ENCODE measurements around the gene FTSJ3.
A peak's percentile ranks its signal among the peaks of the same experiment; 100 is the strongest.
"Not testable (repeated sequence)": the region's sequence is repeated elsewhere in the genome, so short reads cannot be mapped to it uniquely, and the experiment has no call there.

The FTSJ3 gene, protein sequence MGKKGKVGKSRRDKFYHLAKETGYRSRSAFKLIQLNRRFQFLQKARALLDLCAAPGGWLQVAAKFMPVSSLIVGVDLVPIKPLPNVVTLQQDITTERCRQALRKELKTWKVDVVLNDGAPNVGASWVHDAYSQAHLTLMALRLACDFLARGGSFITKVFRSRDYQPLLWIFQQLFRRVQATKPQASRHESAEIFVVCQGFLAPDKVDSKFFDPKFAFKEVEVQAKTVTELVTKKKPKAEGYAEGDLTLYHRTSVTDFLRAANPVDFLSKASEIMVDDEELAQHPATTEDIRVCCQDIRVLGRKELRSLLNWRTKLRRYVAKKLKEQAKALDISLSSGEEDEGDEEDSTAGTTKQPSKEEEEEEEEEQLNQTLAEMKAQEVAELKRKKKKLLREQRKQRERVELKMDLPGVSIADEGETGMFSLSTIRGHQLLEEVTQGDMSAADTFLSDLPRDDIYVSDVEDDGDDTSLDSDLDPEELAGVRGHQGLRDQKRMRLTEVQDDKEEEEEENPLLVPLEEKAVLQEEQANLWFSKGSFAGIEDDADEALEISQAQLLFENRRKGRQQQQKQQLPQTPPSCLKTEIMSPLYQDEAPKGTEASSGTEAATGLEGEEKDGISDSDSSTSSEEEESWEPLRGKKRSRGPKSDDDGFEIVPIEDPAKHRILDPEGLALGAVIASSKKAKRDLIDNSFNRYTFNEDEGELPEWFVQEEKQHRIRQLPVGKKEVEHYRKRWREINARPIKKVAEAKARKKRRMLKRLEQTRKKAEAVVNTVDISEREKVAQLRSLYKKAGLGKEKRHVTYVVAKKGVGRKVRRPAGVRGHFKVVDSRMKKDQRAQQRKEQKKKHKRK

DNA sequence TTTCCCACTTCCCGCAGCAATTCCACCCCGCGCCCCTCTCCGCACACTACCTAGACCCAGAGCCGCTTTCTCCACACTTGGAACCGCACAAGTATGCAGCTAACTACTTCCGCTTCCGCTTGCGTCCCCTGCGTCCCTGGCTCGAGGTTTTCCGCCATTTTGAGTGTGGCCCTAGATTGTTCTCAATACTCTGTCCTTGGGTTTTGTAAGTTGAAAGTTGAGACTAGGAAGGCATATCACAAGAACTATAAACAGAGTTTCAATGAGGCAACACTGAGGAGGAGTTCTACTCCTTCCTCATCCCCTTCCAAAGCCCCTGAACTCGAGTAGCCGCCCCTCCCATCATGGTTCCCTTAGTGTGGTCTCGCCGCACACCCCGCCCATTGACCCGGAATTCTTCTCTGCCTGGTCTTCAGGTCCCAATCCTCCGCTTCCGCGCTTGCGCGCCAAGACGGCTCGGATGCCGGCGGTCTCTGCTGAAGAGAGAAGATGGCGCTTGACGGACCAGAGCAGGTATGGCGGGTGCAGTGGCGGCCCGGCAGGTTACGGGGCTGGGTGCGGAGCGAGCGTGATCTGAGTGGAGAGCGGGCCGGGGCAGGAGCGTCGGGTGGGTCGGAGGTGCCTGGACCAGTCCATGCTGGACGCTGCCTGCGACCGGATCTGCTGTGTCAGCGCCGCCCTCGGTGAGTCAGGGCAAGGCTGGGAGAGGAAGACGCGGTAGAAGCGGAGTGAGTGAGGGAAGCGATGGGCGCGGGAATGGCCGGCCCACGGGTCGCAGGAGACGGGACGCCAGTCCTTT is at the start of gene FTSJ3, which contains the start of gene PSMC5:
Gene FTSJ3, minus strand, starts transcription at position 662 of the 799 bp plus-strand sequence. CDS start 761 bp downstream, outside the sequence.
Gene PSMC5, plus strand, starts transcription at position 430 of the 799 bp plus-strand sequence. Its CDS starts 60 bp downstream, at position 490.
- peak; percentile 89 to 92 for DNase-seq (ENCODE audit: low read depth in 2 of 2)

DNA sequence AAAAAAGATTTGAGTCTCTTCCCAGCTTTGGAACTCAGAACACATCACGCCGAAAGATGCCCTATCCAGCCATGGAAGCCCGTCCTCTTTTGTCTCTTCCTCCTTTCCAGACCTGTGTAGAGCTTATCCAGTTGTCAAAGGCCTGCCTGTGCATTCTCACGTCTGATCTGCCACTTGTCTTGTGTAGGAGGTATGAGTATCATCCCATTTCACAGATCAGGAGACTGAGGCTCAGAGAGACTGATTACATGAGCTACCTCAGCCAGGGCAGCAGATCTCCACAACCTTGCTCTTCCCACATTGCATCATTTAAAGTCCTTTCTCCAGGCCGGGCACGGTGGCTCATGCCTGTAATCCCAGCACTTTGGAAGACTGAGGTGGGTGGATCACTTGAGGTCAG is 47.2 kb upstream of the FTSJ3 start:
- not testable (repeated sequence) for DNase-seq (ENCODE audit: low read depth in 2 of 2)

DNA sequence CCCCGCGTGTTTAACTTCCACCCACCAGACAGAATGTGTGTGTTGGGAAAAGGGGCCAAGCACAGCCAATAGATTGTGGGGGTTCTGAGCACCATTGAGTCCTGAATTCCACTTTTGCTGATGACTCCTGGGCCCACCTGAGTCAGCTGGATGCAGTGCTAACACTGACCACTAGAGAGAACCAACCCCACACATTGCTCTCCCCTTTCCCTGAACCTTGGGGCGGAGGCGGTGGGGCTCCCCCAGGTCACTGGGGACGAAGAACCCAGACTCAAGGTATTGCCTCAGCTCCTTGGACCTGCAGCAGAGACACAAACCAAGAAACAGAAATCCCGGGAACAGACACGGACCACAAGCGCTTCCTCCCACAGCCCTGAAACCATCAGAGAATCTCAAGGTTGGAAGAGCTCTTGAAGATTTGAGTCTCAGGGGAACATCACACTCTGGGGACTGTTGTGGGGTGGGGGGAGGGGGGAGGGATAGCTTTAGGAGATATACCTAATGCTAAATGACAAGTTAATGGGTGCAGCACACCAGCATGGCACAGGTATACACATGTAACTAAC is 46.7 kb upstream of the FTSJ3 start:
- DNase-seq (ENCODE audit: low read depth in 2 of 2): not testable (repeated sequence)

DNA sequence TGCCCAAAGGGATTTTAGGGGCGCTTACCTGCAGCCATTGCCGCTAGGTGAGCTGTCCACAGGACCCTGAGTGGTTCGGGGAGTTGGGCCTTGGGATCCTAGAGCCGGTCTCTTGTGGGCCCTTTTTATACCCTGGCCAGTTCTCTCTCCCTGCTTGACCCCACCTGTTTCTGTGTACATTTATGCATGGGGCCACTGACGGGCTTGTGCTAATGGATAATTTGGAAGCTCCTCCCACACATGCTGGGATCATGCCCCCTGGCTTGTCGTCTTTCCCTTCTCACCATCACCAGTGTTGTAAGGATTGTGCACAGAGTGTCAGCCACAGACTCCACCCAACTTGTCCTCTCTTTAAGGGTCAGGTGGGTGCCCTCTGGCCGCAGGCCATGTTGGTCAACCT is 46.1 kb upstream of the FTSJ3 start, which contains the start of gene CSH2:
Gene CSH2, minus strand, starts transcription at position 101 of the 400 bp plus-strand sequence. Its CDS starts 63 bp downstream, at position 38.
- not testable (repeated sequence) for DNase-seq (ENCODE audit: low read depth in 2 of 2)

DNA sequence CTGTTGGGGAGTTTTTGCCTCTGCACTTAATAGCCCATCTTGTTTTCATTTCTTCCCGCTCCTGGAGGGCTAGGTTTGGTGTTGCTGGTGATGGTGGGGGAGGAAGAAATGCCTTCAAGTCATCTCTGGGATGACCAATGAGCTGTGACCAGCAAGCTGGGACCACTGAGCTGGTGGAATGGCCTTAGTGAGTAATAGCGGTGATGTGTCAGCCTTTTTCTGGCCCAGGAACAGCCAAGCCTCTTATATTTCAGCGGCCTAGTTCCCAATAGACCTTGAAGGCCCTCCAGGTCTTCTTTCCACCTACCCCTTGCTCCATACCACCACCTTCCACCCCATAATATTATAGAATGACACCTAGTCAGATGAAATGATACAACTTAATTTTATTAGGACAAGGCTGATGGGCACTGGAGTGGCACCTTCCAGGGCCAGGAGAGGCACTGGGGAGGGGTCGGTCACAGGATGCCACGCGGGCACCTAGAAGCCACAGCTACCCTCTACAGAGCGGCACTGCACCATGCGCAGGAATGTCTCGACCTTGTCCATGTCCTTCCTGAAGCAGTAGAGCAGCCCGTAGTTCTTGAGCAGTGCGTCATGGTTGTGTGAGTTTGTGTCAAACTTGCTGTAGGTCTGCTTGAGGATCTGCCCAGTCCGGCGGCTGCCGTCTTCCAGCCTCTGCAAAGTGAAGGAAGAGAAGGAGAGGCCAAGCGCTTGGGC is 44.3 kb upstream of the FTSJ3 start:
- not testable (repeated sequence) for DNase-seq (ENCODE audit: low read depth in 2 of 2)

DNA sequence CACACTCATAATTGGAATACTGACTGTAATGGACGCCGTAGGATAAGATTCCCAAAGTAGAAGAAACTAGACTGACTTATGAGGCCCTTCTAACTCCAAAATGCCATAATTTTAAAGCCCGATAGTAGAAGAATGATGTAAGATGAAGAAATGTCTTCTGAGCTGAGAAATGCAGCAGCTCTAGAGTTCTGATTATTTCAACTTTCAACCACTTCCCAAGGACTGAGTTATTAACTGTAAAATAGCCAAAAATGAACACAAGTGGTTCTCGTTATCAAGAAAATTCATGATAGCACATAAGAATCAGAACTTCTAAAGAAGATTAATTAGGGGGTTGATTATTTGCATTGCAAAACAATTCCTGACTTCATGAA is 42.8 kb upstream of the FTSJ3 start:
- not testable (repeated sequence) for DNase-seq (ENCODE audit: low read depth in 2 of 2)

DNA sequence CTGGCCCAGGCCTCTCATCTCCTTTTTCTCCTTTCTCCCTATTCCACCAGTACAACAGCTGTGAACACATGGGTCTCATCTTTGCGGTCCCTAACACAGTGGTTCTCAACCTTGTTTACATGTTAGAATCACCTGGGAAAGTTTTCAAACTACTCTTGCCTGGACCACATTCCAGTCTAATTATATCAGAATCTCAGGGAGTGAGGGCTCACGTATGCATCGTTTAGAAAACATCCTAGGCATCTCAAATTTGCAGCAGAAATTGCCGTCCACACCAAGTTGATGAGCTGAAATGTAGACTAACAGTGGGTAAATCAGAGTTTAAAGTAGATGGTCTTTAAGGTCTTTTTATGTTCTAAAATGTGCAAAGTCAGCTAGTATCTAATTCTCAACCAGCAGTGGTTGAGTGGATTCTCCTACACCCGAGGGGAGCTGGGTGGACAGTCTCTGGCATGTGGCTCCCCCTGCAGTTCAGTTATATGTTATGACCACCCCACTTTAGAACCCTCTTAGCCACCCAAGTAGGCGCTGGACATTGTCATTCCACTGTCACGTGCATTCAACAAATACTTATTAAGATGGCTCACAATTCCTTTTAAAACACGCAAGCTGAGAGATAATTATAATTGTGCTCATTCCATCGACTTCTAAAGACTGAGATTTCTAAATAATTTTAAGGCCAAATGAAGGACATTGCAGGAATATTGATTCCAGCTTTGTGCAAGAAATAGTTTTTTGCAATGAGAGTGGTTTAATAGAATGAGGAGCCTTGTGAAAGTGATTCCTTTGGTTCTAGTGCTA is 42.2 kb upstream of the FTSJ3 start:
- not testable (repeated sequence) for DNase-seq (ENCODE audit: low read depth in 2 of 2)

DNA sequence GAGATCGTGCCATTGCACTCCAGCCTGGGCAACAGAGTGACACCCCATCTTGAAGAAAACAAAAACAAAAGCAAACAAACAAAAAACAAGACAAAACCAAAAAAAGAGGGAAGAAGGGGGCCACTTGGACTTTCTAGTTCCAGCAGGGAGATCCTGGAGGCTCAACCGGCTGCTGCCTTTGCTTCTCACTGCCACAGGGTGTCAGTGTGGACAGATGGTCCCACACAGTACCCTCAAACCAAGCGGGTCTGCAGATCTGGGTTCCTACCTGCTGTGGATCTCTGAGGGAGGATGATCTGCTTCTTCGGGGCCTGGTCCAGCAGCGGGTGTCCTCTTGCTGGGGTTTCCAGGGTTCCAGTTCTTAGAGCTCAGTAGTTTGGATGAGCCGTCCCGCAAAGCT is 39.2 kb upstream of the FTSJ3 start:
- DNase-seq (ENCODE audit: low read depth in 2 of 2): not testable (repeated sequence)

DNA sequence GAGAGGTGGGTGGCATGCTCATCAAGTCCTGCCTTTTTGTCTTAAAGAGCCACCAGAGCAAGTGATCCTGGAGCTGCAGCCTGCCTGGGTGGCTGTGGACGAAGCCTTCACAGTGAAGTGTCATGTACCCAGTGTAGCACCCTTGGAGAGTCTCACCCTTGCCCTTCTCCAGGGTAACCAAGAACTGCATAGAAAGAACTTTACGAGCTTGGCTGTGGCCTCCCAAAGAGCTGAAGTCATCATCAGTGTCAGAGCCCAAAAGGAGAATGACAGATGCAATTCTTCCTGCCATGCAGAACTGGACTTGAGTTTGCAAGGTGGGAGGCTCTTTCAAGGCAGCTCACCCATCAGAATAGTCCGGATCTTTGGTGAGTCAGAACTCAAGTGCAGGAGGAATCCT is 31.8 kb upstream of the FTSJ3 start:
- DNase-seq (ENCODE audit: low read depth in 2 of 2): no peak

DNA sequence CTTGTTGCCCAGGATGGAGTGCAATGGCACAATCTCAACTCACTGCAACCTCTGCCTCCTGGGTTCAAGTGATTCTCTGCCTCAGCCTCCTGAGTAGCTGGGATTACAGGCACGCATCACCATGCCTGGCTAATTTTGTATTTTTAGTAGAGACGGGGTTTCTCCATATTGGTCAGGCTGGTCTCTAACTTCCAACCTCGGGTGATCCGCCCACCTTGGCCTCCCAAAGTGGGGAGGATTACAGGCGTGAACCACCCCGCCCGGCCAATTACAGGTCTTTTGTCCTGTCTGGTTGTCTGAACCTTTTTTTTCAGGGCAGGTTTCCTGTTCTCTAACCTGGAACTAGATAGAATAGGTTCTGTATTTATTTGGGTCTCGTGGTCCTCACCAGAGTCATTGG is 29.0 kb upstream of the FTSJ3 start:
- not testable (repeated sequence) for DNase-seq (ENCODE audit: low read depth in 2 of 2)

DNA sequence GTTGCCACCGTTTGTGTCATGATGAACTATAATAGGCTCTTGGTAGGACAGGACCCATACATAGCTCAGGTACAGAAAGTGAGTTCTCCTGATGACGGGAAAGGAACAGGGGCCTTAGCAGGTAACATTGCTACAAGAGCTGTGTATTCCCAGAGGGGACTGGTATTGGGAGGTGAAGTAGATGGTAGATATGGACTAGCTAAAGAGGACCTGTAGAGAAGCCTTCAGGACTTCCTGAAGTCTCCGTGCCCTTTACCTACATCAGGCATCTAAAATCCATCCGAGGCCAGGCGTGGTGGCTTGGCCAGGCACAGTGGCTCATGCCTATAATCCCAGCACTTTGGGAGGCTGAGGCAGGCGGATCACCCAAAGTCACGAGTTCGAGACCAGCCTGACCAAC is 27.7 kb upstream of the FTSJ3 start:
- DNase-seq (ENCODE audit: low read depth in 2 of 2): no peak

DNA sequence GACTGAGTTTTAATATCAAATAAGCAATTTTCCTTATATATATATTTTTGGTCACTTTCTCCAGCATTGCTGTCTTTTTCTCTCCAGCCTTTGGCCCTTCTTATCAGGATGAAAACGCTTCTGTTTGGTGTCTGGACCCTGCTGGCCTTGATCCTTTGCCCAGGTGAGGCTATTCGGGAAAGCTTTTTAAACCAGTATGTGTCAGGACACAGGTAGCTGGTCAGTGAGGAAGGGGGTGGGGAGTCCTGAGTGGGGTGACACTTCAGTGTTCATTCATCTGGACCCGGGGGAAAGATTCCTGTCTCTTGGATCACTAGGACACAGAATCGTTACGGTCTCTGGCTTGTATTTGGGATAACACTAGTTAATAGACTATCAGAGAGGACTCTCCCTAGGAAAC is 27.2 kb upstream of the FTSJ3 start:
- no peak for DNase-seq (ENCODE audit: low read depth in 2 of 2)

DNA sequence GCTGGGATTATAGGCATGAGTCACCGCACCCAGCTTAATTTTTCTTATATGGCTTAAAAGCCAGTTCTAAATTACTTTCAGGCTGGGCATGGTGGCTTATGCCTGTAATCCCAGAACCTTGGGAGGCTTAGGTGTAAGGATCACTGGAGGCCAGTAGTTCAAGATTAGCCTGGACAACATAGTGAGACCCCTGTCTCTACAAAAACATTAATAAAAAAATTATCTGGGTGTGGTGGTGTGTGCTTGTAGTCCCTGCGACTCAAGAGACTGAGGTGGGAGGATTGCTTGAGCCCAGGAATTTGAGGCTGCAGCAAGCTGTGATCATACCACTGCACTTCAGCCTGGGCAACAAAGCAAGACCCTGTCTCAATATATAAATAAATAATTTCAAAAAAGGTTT is 25.8 kb upstream of the FTSJ3 start:
- no peak for DNase-seq (ENCODE audit: low read depth in 2 of 2)

DNA sequence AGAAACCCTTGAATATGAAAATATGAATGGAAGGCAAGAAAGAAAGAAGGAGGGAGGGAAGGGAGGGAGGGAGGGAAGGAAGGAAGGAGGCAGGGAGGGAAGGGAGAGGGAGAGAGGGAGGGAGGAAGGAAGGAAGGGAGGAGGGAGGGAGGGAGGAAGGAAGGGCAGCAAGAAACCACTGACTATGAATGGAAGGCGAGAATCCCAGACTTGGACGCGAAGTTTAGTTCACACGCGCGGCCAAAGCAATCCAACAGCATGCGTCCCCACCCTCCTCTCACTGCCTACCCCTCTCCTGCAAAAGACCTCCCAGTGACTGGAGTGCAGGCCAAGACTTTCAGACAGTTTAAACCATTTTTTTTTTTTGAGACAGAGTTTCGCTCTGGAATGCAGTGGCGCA is 22.9 kb upstream of the FTSJ3 start:
- no peak for DNase-seq (ENCODE audit: low read depth in 2 of 2)

DNA sequence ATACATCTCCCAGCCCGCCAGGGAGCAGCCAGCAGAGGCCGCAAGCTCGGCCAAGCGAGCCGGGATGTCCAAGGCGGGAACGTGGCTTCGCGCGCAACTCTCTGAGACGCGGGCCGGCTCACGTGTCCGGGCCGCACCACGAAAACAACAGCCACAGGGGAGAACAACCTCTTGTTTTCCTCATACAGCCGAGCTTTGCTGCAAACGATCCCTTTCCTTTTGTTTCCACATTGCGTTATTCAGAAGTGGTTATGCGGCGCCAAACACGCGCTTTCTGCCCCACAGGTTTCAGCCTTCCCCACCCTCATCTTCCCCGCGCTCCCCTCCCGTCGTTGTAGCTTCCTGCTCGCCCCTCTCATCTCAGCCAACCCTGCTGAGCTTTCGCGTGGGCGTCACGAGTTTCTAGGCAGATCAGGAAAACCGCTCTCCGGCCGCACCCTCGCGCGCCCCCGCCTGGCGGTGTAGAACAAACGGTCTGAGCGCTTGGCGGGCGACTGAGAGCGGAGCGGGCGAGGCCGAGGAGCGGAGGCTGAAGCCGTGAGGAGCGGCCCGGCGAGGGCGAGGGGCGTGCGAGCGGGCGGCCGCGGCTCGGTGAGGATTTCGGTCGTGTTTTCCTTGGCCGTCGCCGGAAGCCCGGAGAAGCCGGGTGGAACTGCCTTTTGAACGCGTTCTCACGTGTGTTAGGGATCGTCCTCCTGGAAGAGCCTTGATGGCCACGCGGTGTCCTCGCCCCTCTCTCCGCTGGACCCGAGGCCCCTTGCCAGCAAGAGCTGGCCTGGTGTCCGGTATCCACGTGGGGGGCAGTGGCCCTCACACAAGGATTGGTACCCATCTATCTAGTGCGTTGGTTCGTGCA is 21.6 kb upstream of the FTSJ3 start:
- DNase-seq (ENCODE audit: low read depth in 2 of 2): peak; percentile 96 to 97

DNA sequence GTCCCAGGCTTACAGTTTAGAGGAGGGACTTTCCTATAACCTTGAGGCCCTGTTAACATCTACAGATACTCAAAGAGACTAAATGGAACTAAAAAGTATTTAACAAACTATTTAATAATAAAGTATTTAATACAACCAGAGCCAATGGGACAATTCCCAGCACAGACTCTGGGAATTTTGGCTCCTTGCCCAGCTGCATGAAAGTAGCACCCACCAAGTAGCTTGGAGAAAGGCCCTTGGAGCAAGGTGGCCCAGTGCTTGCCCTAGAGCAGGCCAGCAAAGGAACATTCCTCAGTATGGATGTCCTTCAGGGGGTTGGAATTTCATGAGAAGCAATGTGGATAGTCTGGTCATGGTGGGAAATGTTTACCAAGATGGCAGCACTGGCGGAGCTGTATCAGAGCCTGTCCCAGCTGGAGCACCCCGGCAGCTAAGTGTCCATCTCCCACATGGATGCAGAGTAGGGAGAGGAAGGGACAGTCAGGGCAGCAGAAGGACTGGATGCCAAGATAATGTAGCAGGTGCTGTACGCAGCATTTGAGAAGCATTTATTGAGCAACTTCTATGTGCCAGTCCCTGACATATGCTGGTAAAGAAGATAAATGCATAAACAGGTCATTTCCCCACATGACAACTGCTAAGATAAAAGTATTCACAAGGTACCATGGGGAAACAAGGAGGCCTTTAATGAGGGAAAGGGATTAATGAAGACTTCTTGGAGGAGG is 20.2 kb upstream of the FTSJ3 start:
- DNase-seq (ENCODE audit: low read depth in 2 of 2): no peak

DNA sequence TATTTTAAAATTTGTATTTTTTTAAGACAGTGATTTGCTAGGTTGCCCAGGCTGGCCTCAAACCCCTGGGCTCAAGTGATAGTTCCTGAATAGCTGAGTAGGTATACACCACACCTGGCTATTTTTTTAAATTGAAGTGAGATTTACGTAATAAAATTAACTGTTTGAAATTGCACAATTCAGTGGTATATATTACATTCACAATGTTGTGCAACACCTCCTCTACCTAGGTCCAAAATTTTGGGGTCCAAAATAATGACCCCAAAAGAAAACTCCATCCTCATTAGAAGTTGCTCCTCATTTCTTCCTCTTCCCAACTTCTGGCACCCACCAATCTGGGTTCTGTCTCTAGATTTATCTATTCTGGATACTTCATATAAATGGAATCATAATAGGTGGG is 18.0 kb upstream of the FTSJ3 start:
- no peak for DNase-seq (ENCODE audit: low read depth in 2 of 2)
